Measurements from ENCODE around the gene IFITM1. TPM values are rescaled to one million over a fixed set of nuclear protein-coding genes. Genes with fewer than 3 reads are reported as not detected.

IFITM1 gene
- total and polyA plus RNA-seq, 9 of the 15 experiments (the other 6 are each of a cell fraction or from before 2014, with no cell fraction given) = 691 to 5,579 (median 974) TPM

DNA sequence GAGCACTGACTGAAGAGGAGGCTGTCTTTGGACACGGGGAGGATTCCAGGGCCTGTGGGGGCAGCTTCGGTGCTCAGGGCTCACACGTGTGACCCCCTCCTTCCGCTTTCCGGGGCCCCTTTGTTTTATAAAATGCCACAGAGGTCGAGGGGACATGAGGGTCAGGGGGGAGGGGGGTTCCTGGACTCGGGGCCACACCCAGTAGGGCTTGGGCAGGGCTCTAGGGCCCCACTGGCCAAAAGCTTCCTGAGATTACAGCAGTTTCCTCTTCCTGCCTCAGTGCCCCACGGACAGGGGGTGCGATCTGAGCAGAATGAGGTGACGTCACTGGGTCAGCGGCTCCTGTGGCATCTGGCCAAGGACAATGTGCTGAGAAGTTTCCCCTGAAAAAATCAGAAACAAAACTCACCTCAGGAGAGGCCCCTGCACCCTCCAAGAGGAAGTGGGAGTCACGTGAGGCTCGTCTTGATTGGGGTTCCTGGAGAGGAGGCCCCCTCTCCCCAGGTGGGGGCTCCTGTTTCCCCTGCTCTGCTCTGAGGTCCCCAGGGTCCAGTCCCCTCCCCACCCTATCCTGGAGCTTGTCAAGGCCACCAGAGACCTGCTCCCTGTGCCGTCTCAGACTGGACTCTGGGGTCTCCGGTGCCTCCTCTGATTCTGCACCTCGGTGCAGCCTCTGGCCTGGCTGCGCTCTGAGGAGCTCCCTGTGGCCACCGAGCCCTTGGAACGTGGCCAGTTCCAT, 13.2 kb downstream of the IFITM1 start (continued):
- TF ChIP-seq NR2C1 (IDR thresholded peaks at IDR 0.05) (no peak), NR2C1 (tag; IDR thresholded peaks at IDR 0.05) (peak; percentile 49), GMEB1 (CRISPR knock-in tag; IDR thresholded peaks at IDR 0.05) (peak; percentile 9; the same call in 1 of the 2 replicates), ZNF766 (CRISPR knock-in tag; conservative IDR thresholded peaks at IDR 0.05) (peak; percentile 57), TRIM28 (IDR thresholded peaks at IDR 0.05) (no peak), CREB1 (IDR thresholded peaks at IDR 0.05) (peak; percentile 41; the same call in 1 of the 2 replicates), CREB1 (CRISPR knock-in tag; IDR thresholded peaks at IDR 0.05) (peak; percentile 56; the same call in 1 of the 2 replicates), E4F1 (CRISPR knock-in tag; IDR thresholded peaks at IDR 0.05; ENCODE audit: borderline replicate concordance) (no peak), MEIS2 (IDR thresholded peaks at IDR 0.05; ENCODE audit: partially characterized antibody) (no peak), REST (IDR thresholded peaks at IDR 0.05; ENCODE audit: borderline replicate concordance) (peak; percentile 61; the same call in 1 of the 2 replicates), REST (CRISPR knock-in tag; IDR thresholded peaks at IDR 0.05; ENCODE audit: low read depth) (0 out of 2 replicates have a peak, but pooled peaks have one; percentile 24)
- TF ChIP-seq, protein P1, sequence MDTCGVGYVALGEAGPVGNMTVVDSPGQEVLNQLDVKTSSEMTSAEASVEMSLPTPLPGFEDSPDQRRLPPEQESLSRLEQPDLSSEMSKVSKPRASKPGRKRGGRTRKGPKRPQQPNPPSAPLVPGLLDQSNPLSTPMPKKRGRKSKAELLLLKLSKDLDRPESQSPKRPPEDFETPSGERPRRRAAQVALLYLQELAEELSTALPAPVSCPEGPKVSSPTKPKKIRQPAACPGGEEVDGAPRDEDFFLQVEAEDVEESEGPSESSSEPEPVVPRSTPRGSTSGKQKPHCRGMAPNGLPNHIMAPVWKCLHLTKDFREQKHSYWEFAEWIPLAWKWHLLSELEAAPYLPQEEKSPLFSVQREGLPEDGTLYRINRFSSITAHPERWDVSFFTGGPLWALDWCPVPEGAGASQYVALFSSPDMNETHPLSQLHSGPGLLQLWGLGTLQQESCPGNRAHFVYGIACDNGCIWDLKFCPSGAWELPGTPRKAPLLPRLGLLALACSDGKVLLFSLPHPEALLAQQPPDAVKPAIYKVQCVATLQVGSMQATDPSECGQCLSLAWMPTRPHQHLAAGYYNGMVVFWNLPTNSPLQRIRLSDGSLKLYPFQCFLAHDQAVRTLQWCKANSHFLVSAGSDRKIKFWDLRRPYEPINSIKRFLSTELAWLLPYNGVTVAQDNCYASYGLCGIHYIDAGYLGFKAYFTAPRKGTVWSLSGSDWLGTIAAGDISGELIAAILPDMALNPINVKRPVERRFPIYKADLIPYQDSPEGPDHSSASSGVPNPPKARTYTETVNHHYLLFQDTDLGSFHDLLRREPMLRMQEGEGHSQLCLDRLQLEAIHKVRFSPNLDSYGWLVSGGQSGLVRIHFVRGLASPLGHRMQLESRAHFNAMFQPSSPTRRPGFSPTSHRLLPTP (IDR thresholded peaks at IDR 0.05; ENCODE audit: borderline replicate concordance, extremely low read depth, insufficient read length) = no peak

All from K562 (cell line).